ENCODE measurements around the gene CCDC137.

- TF ChIP-seq POLR2AphosphoS5 (IDR thresholded peaks at IDR 0.05; ENCODE audit: insufficient read depth, low read depth, low read length) (no peak), POLR2A (IDR thresholded peaks at IDR 0.05; ENCODE audit: low read depth, low read length) (no peak), CTCF (IDR thresholded peaks at IDR 0.05; ENCODE audit: extremely low read depth in 1 of 2, insufficient read depth in 1 of 2, low read depth in 1 of 2, low read length in 2 of 2) (no peak), JUN (IDR thresholded peaks at IDR 0.05; ENCODE audit: borderline replicate concordance, insufficient read depth, insufficient read length, low read depth) (no peak), MYC (IDR thresholded peaks at IDR 0.05; ENCODE audit: low read depth, low read length) (no peak), MAX (IDR thresholded peaks at IDR 0.05; ENCODE audit: insufficient read depth, insufficient read length) (no peak), EZH2 (IDR thresholded peaks at IDR 0.05; ENCODE audit: borderline replicate concordance, low read depth, low read length, severe bottlenecking) (no peak), GATA2 (IDR thresholded peaks at IDR 0.05; ENCODE audit: insufficient read depth, insufficient read length, low read depth, low read length) (no peak), FOS (IDR thresholded peaks at IDR 0.05; ENCODE audit: borderline replicate concordance, insufficient read depth, low read length) (no peak)
These were observed 18.9 kb upstream of the CCDC137 start for GRCh38 chr17:81647640-81648012.
